Measurements from ENCODE around the gene COMP.

- no peak for TF ChIP-seq POLR2A (IDR thresholded peaks at IDR 0.05; ENCODE audit: borderline replicate concordance, extremely low read depth, insufficient read depth, insufficient read length)
- no peak for TF ChIP-seq EZH2 (IDR thresholded peaks at IDR 0.05)
- no peak for TF ChIP-seq POLR2AphosphoS5 (IDR thresholded peaks at IDR 0.05; ENCODE audit: low read depth, low read length)
Measured at GRCh38 chr19:18780631-18781030, 10.5 kb downstream of the COMP start.

All from HCT116 (cell line).